CD4-positive, alpha-beta T cell treated with Interleukin-10 for 1 hour (primary cell): ENCODE results near the gene C1QTNF3.
"Not testable (repeated sequence)": the region's sequence is repeated elsewhere in the genome, so short reads cannot be mapped to it uniquely, and the experiment has no call there.

Source experiments
- DNase-seq: peaks from one replicate; pipeline ENCODE4 v3.0.0-alpha.2; 2020

Gene C1QTNF3

DNA sequence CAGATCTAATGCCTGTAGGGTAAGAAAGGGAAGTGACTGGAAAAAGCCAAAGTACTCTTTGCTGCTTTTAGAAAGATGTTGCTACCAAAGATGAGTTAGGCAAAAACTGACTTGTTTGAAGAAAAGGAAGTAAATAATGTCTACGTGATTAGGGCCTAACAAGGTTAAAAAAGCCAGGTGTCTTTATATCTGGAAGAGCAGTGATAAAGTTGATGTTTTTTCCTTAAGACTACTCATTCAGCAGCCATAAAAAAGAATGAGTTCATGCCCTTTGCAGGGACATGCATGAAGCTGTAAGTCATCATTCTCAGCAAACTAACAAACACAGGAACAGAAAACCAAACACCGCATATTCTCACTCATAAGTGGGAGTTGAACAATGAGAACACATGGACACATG lies 21.7 kb downstream of the C1QTNF3 start:
- DNase-seq = no peak

DNA sequence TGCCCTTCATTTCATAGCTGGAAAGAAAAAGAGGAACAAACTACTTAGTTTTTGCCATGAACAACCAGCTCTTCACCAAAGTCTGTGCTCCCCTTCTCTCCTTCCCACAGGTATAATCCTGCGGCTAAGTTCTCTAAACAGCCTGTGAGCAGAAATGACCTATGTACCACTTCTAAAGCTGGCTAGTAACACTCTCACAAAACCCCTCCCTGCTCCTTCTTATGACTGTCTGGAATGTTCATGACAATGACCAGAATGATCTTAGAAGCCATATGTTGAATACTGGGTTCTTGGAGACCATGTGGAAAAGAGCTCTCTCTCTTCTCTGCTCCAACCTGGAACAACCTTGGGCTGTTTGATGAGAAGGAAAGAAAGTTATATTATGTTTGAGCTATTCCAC lies 22.3 kb downstream of the C1QTNF3 start:
- no peak for DNase-seq

DNA sequence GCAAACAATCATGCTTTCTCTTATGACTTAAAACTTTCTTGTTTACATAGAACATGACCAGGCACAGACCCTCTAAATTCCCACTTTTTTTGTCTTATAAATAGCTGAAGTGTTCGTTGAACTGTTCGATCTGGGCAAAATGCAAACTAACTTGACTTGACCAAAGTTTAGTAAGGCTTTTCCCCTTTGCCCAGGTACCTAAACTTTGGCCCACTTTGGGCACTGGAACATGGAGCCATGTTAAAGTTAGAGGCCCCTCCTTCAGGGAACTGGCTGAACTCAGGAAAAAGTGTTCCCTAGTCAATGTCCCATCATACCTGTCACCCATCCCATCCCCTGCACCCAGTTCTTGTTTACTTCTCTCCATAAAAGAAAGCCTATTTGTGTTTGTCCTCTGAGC lies 25.8 kb downstream of the C1QTNF3 start:
- DNase-seq = no peak

DNA sequence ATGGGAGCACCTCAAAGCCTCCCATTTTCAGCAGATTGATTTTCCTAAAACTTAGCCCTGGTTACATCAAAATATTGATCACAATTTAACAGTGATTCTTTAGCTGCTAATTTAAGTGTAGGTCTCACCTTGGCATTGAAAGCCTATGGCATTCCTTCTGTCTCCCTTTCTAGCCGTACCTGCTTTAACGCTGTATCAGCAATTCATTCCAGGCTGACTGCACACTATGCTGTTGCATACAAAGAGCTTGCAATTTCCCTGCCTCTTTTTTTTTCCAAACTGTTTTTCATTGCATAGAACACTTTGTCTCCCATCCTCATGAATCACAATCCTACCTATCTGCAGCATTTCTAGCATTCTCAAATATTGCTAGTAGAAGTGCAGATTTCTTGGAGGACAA lies 26.3 kb downstream of the C1QTNF3 start:
- no peak for DNase-seq

DNA sequence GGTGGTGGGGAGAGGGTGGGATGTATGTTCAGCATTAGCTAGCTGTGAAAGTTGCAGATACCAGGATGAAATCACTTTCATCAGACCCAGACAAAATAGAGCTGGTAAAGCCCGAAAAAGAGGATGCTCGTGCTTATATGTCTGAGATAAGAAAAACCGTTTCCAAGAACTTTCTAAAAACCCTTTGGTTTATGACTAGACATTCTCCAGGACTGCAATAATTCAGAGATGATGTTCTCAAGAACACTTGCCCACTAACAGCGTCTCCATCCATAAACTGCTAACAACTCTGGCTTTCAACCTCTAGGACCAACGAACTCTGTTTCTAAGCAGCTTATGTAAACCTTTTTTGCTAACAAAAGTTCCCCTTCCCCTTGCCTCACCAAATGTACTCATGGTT lies 26.8 kb downstream of the C1QTNF3 start:
- DNase-seq = no peak

DNA sequence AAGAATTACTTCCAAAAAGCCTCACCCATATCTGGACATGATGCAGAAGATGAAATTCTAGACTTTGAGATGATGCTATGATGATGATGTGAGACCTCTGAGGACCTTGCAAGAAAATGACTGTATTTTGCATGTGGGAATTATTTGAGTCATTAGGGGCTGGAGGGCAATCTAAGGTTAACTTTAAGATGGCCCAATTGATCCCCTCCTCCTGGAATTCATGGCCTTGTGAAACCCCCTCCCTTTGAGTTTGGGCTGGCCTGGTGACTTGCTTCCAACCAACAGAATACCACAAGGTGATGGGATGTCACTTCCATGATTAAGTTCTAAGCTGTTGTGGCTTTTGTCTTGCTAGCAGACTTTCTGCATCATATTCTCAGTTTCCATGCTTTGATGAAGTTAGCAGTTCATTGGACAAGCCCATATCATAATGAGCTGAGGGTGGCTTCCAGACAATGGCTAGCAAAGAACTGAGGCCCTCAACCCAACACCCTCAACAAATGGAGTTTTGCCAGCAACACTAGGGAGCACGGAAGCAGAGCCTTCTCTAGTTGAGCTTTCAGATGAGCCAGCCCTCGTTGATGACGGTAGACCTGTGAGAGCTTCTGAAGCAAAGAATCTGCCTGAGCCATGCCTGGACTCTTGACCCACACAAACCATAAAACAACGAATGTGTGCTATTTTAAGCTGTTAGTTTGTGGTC lies 27.7 kb downstream of the C1QTNF3 start:
- no peak for DNase-seq

DNA sequence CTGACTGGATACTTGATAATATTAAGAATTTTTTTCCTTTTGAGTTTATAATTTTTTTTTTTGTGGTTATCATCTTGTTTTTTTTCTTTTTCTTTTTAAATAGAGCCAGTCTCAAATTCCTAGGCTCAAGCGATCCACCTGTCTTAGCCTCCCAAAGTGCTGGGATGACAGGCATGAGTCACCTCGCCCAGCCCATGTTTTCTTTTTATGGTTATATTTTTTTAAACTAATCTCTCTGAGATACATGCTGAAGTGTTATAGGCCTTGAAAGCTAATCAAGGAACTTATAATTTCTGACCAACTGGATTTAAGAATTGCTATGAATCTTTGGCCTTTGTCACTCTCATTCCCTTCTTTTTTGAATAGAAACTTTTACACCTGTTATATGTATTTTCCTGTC lies 28.4 kb downstream of the C1QTNF3 start:
- no peak for DNase-seq

DNA sequence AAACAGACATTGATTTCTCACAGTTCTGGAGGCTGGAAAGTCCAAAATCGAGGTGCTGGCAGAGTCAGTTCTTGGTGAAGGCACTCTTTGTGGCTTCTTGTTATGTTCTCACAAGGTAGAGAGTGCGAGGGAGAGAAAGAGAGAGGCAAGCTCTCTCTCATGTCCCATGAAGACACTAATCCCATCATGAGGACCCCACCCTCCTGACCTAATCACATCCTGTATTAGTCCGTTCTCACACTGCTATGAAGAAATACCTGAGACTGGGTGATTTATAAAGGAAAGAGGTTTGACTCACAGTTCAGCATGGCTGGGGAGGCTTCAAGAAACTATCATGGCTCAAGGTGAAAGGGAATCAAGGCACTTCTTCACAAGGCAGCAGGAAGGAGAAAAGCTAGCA lies 29.5 kb downstream of the C1QTNF3 start:
- DNase-seq = no peak

DNA sequence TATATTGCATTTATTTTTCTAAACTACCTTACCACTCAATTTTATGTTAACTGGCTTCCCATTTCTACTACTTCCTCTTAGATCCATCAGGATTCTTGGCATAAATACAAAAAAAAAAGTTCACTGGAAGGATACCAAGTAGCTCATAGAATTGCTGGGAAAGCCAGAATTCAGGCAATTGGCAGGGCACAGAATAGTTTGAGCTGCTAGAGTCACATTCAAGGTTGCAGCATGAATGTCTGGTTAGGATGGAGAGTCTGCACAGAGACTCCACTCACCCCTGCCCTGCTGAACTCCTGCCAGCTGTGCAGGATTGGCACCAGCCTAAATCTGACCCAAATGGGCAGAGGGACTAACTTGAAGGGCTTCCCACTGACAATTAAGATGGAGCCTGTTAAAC lies 30.2 kb downstream of the C1QTNF3 start:
- DNase-seq = no peak

DNA sequence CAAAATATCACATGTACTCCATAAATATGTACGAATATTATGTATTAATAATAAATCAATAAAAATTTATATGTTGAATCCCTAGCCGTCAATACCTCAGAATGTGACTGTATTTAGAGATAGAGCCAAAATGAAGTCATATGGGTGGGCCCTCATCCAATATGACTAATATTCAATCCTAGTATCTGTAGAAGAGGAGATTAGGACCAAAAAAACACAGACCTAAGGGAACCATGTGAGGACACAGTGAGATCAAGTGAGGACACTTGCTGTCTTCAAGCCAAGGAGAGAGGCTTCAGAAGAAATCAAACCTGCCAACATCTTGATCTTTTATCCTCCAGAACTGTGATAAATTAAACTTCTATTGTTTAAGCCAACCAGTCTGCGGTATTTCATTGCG lies 31.5 kb downstream of the C1QTNF3 start:
- DNase-seq = no peak

DNA sequence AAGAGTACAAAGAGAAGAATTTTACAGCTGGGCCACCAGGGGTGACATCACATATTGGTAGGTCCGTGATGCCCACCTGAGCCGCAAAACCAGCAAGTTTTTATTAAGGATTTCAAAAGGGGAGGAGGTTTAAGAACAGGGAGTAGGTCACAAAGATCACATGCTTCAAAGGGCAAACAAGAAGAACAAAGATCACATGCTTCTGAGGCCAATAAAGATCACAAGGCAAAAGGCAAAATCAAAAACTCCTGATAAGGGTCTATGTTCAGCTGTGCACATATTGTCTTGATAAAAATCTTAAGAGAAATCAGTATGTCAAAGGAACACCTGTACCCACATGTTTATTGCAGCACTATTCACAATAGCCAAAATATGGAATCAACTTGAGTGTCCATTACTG lies 32.9 kb downstream of the C1QTNF3 start:
- not testable (repeated sequence) for DNase-seq

DNA sequence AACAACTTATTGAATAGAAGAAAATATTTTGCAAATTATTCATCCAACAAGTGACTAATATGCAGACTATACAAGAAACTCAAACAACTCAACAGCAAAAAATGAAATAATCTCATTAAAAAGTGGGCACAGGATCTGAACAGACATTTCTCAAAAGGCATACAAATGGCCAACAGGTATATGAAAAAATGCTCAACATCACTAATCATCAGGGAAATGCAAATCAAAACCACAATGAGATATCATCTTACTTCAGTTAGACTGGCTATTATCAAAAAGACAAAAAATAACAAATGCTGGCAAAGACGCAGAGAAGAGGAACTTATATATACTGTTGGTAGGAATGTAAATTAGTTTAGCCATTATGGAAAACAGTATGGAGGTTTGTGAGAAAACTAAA lies 33.4 kb downstream of the C1QTNF3 start:
- no peak for DNase-seq

DNA sequence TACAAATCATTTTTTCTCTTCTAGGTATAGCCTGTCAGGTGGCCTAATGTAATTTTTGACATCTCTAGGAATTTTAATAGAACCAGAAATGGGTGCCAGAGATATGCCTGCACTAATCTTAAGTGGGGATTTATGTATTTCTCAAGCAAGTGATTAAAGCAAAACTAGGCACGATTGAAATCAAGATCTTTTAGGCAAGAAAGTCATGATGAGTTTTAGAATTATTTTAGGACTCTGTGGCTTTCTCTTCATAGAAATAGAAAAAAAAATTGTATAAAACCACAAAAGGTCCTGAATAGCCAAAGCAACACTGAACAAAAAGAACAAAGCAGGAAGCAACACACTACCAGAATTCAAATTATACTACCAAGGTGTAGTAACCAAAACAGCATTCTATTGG lies 34.2 kb downstream of the C1QTNF3 start:
- DNase-seq = no peak

DNA sequence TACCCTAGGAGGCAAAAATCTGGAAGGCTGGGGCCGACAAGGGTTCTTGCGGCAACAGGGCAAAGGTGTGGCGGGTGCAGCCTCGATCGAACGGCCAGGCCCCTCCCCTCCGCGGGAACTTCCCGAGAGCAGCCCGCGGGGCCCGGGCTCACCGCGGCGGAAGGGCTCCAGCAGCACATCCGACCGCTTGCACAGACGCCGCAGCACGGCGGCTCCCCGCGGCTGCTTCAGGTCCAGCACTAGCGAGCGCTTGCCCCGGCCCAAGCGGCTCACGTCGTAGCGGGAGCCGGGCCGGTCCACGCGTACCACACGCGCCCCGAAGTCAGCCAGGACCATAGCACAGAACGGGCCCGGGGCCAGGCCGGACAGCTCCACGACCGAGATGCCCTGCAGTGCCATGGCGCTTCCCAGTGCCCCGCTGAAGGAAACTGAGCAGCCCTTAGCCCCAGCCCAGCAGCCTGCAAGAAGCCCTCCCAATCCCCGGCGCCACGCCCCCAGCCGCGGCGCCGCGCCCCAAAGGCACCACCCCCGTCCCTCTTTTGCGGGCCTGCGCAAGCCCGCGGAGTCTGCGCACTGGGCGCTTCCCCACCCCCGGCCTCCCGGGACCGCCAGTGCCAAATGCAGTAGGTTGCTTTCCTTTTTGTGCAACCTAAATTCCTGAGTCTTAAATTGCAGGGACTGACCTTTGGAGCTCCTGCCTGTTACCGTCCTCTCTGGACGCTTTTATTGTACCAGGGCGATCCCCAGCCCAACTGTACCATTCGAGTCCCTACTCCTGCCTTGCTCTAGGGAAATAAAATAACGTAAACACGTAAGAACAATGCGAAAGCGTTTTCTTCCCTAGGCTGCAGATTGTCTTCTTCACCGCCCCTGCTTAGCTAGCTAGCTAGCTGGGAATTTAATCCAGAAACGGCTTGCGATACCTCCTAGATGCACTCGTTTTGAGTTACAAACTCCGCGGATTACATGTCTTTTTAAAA lies 35.1 kb downstream of the C1QTNF3 start, which contains the start of gene AMACR:
Gene AMACR, minus strand, starts transcription at position 430 of the 980 bp plus-strand sequence. Its CDS starts 31 bp downstream, at position 399.
- DNase-seq = peak; percentile 89

DNA sequence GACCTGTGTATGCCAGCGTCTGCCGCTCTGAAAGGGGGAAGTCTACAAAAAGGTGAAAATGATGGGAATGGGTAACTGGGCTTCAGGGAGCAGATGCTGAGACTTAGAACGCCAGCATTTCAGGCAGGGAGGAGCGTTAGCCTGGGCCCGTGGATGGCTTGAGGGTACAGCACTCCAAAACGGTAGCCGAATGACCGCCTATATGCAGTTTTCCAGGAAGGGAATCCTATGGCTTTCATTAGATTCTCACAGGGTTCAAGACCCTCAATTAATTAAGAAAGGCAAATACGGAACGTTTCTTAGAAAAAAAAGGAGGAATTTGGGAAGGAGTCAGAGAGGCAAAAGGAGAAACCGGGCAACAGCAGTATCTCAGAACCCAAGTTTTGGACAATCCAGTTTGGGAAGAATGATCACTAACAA lies 35.8 kb downstream of the C1QTNF3 start:
- no peak for DNase-seq

DNA sequence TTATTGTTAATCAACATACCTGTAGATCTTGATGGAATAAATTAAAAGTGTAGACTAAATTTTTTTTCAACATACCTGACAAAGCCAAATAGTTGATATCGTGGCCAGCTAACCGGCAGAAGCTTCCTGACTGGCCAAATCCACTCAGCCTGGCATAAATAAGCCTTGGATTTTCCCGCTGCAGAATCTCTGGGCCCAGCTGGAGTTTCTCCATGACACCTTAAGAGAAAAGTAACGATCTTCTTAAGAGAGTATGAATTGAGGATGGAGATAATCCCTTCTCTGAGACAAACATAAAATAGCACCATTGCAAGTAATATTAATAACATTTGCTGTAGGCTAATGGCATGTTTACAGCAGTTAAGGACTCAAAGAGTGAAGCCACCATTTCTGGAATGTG lies 37.3 kb downstream of the C1QTNF3 start:
- DNase-seq = no peak

DNA sequence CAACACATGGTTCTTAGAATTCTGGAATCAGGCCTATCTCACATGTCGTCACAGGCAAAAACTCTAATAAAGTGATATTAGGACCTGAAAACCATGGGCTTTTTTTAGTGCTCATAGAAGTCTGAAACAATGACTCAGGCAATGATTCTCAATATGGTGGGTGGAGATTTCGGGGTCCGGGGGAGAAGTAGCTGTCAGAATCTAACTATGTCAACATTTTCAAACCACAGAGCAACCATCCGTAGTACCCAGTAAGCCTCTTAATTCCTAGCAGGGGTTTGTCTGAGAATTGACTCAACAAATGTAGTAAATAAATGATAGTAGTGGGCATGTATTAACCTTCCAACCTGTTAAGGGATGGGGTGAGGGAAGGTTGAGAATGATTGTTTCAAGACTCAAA lies 37.8 kb downstream of the C1QTNF3 start:
- DNase-seq = no peak

DNA sequence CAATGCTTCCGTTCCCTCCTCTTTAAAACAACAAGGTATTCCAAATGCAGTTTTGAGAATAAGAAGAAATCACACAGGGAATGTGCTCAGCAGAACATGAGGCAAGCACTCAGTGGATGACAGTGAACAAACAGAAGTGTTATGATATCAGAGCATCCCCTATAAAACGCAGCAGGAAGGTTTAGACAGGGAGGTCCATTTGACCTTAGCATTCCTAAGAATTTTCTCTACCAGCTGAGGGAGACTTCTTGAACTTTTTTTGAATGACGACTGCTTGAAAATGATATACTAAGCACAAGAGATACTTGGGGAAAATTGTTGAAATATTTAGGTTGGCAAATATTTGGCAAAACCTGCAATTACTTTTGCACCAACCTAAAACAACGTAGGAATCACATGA lies 39.1 kb downstream of the C1QTNF3 start:
- DNase-seq = no peak

DNA sequence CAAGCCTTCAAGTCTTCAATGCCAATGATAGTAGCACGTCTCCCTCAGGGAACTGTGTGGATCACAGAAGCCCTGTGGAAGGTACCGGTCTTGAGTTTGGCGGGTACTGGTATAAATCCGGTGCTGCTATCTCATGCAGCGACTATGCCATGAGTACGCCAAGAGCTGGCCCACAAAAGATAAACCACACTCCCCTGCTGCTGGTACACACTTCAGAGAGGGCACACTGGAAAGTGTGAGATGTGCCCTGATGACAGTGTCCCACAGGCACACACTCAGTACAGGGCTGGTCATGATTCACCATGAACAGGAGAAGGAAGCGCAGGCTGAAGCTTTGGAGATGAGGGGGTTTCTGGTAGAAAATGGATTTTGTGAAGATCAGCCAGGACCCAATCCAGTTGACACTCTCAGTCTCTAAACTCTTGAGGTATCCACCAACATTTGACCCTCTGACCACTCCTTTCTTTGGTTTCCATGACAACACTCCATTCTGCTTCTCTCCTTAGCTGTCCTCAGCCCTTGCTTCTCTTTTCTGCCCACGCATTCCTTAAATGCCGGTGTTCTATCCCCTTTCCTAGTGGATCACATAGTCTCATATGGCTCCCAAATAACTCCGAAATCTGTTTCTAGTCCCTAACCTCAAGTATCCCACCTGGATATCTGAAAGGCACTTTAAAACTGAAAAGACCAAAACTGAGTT lies 40.2 kb downstream of the C1QTNF3 start:
- no peak for DNase-seq

DNA sequence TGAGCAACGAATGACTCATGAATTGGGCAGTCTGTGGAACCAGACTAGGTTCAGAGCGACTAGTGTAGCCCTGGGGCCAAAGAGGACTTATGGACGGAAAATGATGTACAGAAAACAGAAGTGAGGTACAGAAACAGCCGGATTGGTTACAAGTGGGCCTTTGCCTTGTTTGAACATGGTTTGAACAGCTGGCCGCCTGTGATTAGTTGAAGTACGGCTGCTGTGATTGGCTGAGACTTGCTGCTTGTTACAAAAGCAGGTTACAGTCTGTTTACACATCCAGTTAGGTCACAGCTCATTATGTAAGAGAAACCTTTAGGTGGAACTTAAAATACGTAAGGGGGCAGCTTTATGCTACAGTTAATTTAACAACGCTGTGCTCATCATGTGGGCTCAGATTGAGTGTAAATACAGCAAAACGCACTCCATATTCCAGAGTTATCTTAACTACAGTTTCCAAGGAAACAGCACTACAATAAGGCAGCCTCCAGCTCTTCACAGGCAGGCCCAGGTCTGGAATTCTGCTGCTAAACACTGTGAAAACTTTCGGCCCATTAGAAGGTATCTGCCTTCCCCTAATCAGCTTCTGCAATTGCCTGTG lies 41.7 kb downstream of the C1QTNF3 start:
- DNase-seq = no peak

DNA sequence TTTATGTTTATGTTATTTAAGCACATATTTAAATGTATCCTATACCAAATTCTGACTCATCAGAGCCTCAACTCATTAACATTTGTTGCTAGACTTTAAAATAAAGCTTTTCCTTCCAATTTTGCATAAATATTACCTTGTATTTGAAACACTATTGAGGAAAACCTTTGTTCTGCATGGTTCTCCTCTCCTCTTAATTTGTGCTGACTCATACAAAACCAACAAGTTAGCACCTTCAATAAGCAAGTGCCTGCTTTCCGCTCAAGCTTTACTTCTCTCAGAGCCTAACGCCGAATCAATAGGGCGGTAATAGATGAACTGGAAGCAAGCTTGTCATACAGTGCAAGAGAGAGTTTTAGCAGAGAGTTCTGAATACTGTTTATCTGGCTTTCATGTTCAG lies 43.0 kb downstream of the C1QTNF3 start:
- DNase-seq = no peak

DNA sequence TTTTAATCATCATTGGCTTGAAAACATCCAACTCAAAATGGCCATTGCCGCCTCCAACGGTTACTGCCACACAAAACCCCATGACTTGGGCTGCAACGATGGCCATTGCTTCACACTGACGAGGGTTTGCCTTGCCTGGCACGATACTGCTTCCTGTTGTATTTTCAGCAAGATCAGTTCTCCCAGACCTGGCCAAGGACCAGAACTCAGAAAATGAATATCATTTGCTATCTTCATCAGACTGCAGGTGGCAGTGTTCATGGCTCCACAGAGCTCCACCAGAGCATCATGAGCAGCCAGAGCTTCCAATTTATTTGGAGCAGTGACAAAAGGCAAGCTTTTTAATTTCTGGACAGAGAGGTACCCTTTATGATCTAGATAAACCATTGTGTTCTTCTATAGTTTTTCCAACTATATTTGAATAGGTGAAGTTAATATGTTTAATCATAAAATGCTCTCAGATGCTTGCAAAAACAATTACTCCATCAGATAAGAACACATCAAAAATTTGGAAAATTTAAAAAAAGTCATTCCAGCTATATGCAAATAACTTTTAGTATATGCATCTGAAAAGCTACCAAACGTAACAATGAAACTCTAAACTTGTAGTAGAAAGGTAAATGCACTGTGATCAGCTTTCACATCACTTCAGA lies 45.6 kb downstream of the C1QTNF3 start:
- peak; percentile 48 for DNase-seq

DNA sequence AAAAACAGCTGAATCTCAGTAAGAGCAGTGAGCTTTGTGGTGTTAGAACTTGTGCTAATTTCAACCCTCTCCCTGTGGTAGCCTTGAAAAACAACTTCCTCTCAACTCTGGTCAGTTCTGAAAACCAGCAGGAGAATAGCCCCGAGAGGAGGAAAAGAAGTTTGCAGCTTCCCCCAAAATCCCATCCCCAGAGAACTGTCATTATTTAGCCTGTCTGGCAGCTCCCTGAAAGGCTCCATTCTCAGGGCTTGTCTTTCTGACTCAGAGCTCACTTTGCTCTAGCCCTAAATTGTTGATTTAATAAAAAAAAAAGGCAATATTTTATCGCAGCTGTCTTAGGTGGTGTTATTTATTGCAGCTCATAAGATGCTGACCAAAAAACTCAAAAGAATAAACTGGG lies 47.1 kb downstream of the C1QTNF3 start:
- DNase-seq = no peak
